ENCODE results near the gene ZCCHC4. TPM values are rescaled to one million over a fixed set of nuclear protein-coding genes. Genes with fewer than 3 reads are reported as not detected.

ZCCHC4 gene
- polyA plus RNA-seq, 1 of the 3 experiments (the other 2 are of a cell fraction): 4.8 TPM

DNA sequence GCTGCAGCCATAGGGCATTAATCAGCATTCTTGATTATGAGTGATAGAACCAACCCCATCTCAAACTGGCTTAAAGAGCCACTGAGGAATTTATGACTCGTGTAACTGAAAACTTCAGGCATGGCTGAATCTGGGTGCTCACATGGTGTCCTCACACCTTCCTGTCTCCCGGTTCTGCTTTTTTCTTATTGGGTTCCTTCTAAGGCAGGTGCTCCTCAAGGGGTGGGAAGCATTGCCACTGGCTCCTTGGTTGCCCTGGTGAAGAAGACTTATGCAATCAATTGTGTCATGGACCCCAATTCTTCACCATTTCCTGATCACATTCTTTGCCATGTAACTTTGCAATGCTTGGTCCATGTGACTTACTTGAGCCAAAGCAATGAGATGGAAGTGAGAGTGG lies 4.3 kb upstream of the ZCCHC4 start:
- POLR2A ChIA-PET: no interaction called here
- Histone ChIP-seq H3K9ac (no peak overlapping the region), H2AFZ (ENCODE audit: low read depth) (peak overlapping the region; percentile 63; the same call in 1 of the 2 replicates), H3K4me2 (0 out of 2 replicates have a peak overlapping the region, but pooled peaks have one; percentile 30), H3K9me3 (no peaks in the 10 kb centered on the region), H4K20me1 (ENCODE audit: insufficient read depth) (no peaks in the 10 kb centered on the region), H3F3A (replicated peaks; ENCODE audit: insufficient read depth) (peaks cover 9% of the 10 kb centered on the region), H3K79me2 (ENCODE audit: insufficient read depth) (no peaks in the 10 kb centered on the region), H3K27ac (ENCODE audit: low read depth in 2 of 2, low read length in 1 of 2) (no peak overlapping the region; a peak in 1 of 4 replicates), H3K4me3 (ENCODE audit: low read depth in 2 of 2, low read length in 1 of 2) (no peak overlapping the region), H3K9me2 (no peaks in the 10 kb centered on the region), H3K4me1 (ENCODE audit: control insufficient read depth in 1 of 2, insufficient read depth in 2 of 2, low read depth in 1 of 2, low read length in 1 of 2) (no peaks in the 10 kb centered on the region), H3K36me3 (replicated peaks in 1 of 2; ENCODE audit: control insufficient read depth in 1 of 2, insufficient read depth in 2 of 2, low read length in 1 of 2) (no peaks in the 10 kb centered on the region), H3K27me3 (ENCODE audit: insufficient read depth) (no peaks in the 10 kb centered on the region)
- 67% methylated on average over 2 of the region's 2 CpGs for WGBS (ENCODE audit: low lambda C conversion rate)
- CTCF ChIA-PET: no interaction called here
- DNase-seq: no peak
- TF ChIP-seq USF2 (IDR thresholded peaks at IDR 0.05; ENCODE audit: borderline replicate concordance, low read depth, low read length) (no peak), MAX (IDR thresholded peaks at IDR 0.05; ENCODE audit: low read depth) (peak; percentile 12; the same call in 1 of the 2 replicates)

GRCh38 chr4:25308761-25309160 lies 3.8 kb upstream of the ZCCHC4 start:
- Histone ChIP-seq H3K4me1 (ENCODE audit: control insufficient read depth in 1 of 2, insufficient read depth in 2 of 2, low read depth in 1 of 2, low read length in 1 of 2) (peaks cover 0 to 3% of the 10 kb centered on the region in 2 experiments; a peak in 1 of 4 replicates), H3K9me2 (no peaks in the 10 kb centered on the region), H3K27me3 (ENCODE audit: insufficient read depth) (no peaks in the 10 kb centered on the region), H3K4me2 (0 out of 2 replicates have a peak overlapping the region, but pooled peaks have one; percentile 30), H3K36me3 (replicated peaks in 1 of 2; ENCODE audit: control insufficient read depth in 1 of 2, insufficient read depth in 2 of 2, low read length in 1 of 2) (no peaks in the 10 kb centered on the region), H4K20me1 (ENCODE audit: insufficient read depth) (no peaks in the 10 kb centered on the region), H3K9ac (no peak overlapping the region), H3K27ac (ENCODE audit: low read depth in 2 of 2, low read length in 1 of 2) (no peak overlapping the region; a peak in 1 of 4 replicates), H3K9me3 (no peaks in the 10 kb centered on the region), H3F3A (replicated peaks; ENCODE audit: insufficient read depth) (peaks cover 13% of the 10 kb centered on the region), H2AFZ (ENCODE audit: low read depth) (peak overlapping the region; percentile 63; the same call in 1 of the 2 replicates), H3K4me3 (ENCODE audit: low read depth in 2 of 2, low read length in 1 of 2) (no peak overlapping the region), H3K79me2 (ENCODE audit: insufficient read depth) (no peaks in the 10 kb centered on the region)
- 57% methylated on average over 7 of the region's 7 CpGs for WGBS (ENCODE audit: low lambda C conversion rate)
- no peak for DNase-seq
- ChIA-PET CTCF (no interaction called here), POLR2A (no interaction called here)
- TF ChIP-seq RXRA (IDR thresholded peaks at IDR 0.05; ENCODE audit: borderline replicate concordance, low read depth) (no peak), FOSL2 (IDR thresholded peaks at IDR 0.05; ENCODE audit: borderline replicate concordance, low read depth) (peak; percentile 54), TCF12 (IDR thresholded peaks at IDR 0.05) (no peak), MEF2A (IDR thresholded peaks at IDR 0.05; ENCODE audit: borderline replicate concordance, low read depth) (0 out of 2 replicates have a peak, but pooled peaks have one; percentile 24)
- TF ChIP-seq, protein P1, sequence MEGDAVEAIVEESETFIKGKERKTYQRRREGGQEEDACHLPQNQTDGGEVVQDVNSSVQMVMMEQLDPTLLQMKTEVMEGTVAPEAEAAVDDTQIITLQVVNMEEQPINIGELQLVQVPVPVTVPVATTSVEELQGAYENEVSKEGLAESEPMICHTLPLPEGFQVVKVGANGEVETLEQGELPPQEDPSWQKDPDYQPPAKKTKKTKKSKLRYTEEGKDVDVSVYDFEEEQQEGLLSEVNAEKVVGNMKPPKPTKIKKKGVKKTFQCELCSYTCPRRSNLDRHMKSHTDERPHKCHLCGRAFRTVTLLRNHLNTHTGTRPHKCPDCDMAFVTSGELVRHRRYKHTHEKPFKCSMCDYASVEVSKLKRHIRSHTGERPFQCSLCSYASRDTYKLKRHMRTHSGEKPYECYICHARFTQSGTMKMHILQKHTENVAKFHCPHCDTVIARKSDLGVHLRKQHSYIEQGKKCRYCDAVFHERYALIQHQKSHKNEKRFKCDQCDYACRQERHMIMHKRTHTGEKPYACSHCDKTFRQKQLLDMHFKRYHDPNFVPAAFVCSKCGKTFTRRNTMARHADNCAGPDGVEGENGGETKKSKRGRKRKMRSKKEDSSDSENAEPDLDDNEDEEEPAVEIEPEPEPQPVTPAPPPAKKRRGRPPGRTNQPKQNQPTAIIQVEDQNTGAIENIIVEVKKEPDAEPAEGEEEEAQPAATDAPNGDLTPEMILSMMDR (IDR thresholded peaks at IDR 0.05): no peak
